ENCODE results near the gene TMEM114. TPM values are rescaled to one million over a fixed set of nuclear protein-coding genes. Genes with fewer than 3 reads are reported as not detected.

Gene TMEM114
- total and polyA plus RNA-seq, 2 experiments from 2014 or later, result not detected

GRCh38 chr16:8614435-8615029 lies 24.2 kb upstream of the TMEM114 start:
- H3K9me2 ChIP-seq (ENCODE audit: insufficient read depth), result no peaks in the 10 kb centered on the region
- peaks cover 6% of the 10 kb centered on the region; the same call in 1 of the 2 replicates for H3K4me1 ChIP-seq (ENCODE audit: insufficient read depth)
- DNase-seq, result no peak
- no peak overlapping the region for H3K4me3 ChIP-seq
- in situ Hi-C loops (cut with MboI), result no loop called here
- no peak for TF ChIP-seq EZH2 (IDR thresholded peaks at IDR 0.05; ENCODE audit: insufficient read depth, poor library complexity, severe bottlenecking)
- no peak for TF ChIP-seq EZH2phosphoT487 (IDR thresholded peaks at IDR 0.05; ENCODE audit: insufficient read depth, low read depth)
- peaks cover 17% of the 10 kb centered on the region; the same call in 1 of the 2 replicates for H3F3A ChIP-seq (ENCODE audit: insufficient read depth)
- 42 to 43% methylated on average over 9 of the region's 9 CpGs for WGBS, 2 experiments (ENCODE audit: low coverage in 1 of 2, low lambda C conversion rate in 2 of 2, missing lambda C conversion rate in 2 of 2)
- H4K20me1 ChIP-seq (ENCODE audit: insufficient read depth), result no peaks in the 10 kb centered on the region
- H2AFZ ChIP-seq, result no peak overlapping the region
- H3K36me3 ChIP-seq (ENCODE audit: low read depth), result no peaks in the 10 kb centered on the region
- no peak overlapping the region for H3K9ac ChIP-seq
- H3K27me3 ChIP-seq (replicated peaks; ENCODE audit: insufficient read depth), result no peaks in the 10 kb centered on the region; the same call in 1 of the 2 replicates
- H3K79me2 ChIP-seq (ENCODE audit: insufficient read depth), result no peaks in the 10 kb centered on the region
- H3K27ac ChIP-seq, result no peak overlapping the region
- H3K4me2 ChIP-seq (ENCODE audit: unreplicated experiment), result no peak overlapping the region
- H3K9me3 ChIP-seq (ENCODE audit: low read depth), result no peaks in the 10 kb centered on the region

- no peak overlapping the region for H2AFZ ChIP-seq
- H3K9ac ChIP-seq, result no peak overlapping the region
- H3K36me3 ChIP-seq (ENCODE audit: low read depth), result no peaks in the 10 kb centered on the region
- TF ChIP-seq EZH2 (IDR thresholded peaks at IDR 0.05; ENCODE audit: insufficient read depth, poor library complexity, severe bottlenecking), result no peak
- TF ChIP-seq EZH2phosphoT487 (IDR thresholded peaks at IDR 0.05; ENCODE audit: insufficient read depth, low read depth), result no peak
- no peaks in the 10 kb centered on the region for H4K20me1 ChIP-seq (ENCODE audit: insufficient read depth)
- H3K4me3 ChIP-seq, result no peak overlapping the region
- H3F3A ChIP-seq (ENCODE audit: insufficient read depth), result peaks cover 8% of the 10 kb centered on the region; the same call in 1 of the 2 replicates
- no peak overlapping the region for H3K4me2 ChIP-seq (ENCODE audit: unreplicated experiment)
- no peaks in the 10 kb centered on the region for H3K79me2 ChIP-seq (ENCODE audit: insufficient read depth)
- in situ Hi-C loops (cut with MboI), result no loop called here
- 85 to 95% methylated on average over 1 of the region's 1 CpG for WGBS, 2 experiments (ENCODE audit: low coverage in 1 of 2, low lambda C conversion rate in 2 of 2, missing lambda C conversion rate in 2 of 2)
- no peak overlapping the region for H3K27ac ChIP-seq
- H3K4me1 ChIP-seq (ENCODE audit: insufficient read depth), result no peaks in the 10 kb centered on the region
- H3K9me2 ChIP-seq (ENCODE audit: insufficient read depth), result no peaks in the 10 kb centered on the region
- DNase-seq, result peak; percentile 40
- H3K27me3 ChIP-seq (replicated peaks; ENCODE audit: insufficient read depth), result no peaks in the 10 kb centered on the region; the same call in 1 of the 2 replicates
- no peaks in the 10 kb centered on the region for H3K9me3 ChIP-seq (ENCODE audit: low read depth)
Observed at GRCh38 chr16:8611886-8612600, 21.7 kb upstream of the TMEM114 start.

- Histone ChIP-seq H3K9ac (no peak overlapping the region), H3K27ac (no peak overlapping the region), H2AFZ (no peak overlapping the region), H3K9me3 (ENCODE audit: low read depth) (no peaks in the 10 kb centered on the region), H3K36me3 (ENCODE audit: low read depth) (no peaks in the 10 kb centered on the region), H3K4me3 (no peak overlapping the region), H3K4me2 (ENCODE audit: unreplicated experiment) (no peak overlapping the region), H3K4me1 (ENCODE audit: insufficient read depth) (no peaks in the 10 kb centered on the region), H4K20me1 (ENCODE audit: insufficient read depth) (no peaks in the 10 kb centered on the region), H3F3A (ENCODE audit: insufficient read depth) (peaks cover 8% of the 10 kb centered on the region; the same call in 1 of the 2 replicates), H3K27me3 (replicated peaks; ENCODE audit: insufficient read depth) (no peaks in the 10 kb centered on the region; the same call in 1 of the 2 replicates), H3K79me2 (ENCODE audit: insufficient read depth) (no peaks in the 10 kb centered on the region), H3K9me2 (ENCODE audit: insufficient read depth) (no peaks in the 10 kb centered on the region)
- DNase-seq, result no peak
- no peak for TF ChIP-seq EZH2 (IDR thresholded peaks at IDR 0.05; ENCODE audit: insufficient read depth, poor library complexity, severe bottlenecking)
- TF ChIP-seq EZH2phosphoT487 (IDR thresholded peaks at IDR 0.05; ENCODE audit: insufficient read depth, low read depth), result no peak
- WGBS, 2 experiments (ENCODE audit: low coverage in 1 of 2, low lambda C conversion rate in 2 of 2, missing lambda C conversion rate in 2 of 2), result 47 to 54% methylated on average over 4 of the region's 4 CpGs
- in situ Hi-C loops (cut with MboI), result no loop called here
Observed at GRCh38 chr16:8611122-8611521, 20.8 kb upstream of the TMEM114 start.

GRCh38 chr16:8607214-8607613 lies 16.9 kb upstream of the TMEM114 start:
- no peaks in the 10 kb centered on the region for H3K36me3 ChIP-seq (ENCODE audit: low read depth)
- no peaks in the 10 kb centered on the region for H3K79me2 ChIP-seq (ENCODE audit: insufficient read depth)
- H2AFZ ChIP-seq, result no peak overlapping the region
- H3K27me3 ChIP-seq (replicated peaks; ENCODE audit: insufficient read depth), result peaks cover 6% of the 10 kb centered on the region; the same call in 1 of the 2 replicates
- H3K4me3 ChIP-seq, result no peak overlapping the region
- peaks cover 7% of the 10 kb centered on the region; the same call in 1 of the 2 replicates for H3F3A ChIP-seq (ENCODE audit: insufficient read depth)
- H3K9me2 ChIP-seq (ENCODE audit: insufficient read depth), result no peaks in the 10 kb centered on the region
- H4K20me1 ChIP-seq (ENCODE audit: insufficient read depth), result no peaks in the 10 kb centered on the region
- H3K4me1 ChIP-seq (ENCODE audit: insufficient read depth), result no peaks in the 10 kb centered on the region
- no peak for TF ChIP-seq EZH2phosphoT487 (IDR thresholded peaks at IDR 0.05; ENCODE audit: insufficient read depth, low read depth)
- TF ChIP-seq EZH2 (IDR thresholded peaks at IDR 0.05; ENCODE audit: insufficient read depth, poor library complexity, severe bottlenecking), result no peak
- no peak for DNase-seq
- WGBS, 2 experiments (ENCODE audit: low coverage in 1 of 2, low lambda C conversion rate in 2 of 2, missing lambda C conversion rate in 2 of 2), result 23 to 24% methylated on average over 7 to 9 of the region's 9 CpGs
- H3K9ac ChIP-seq, result no peak overlapping the region
- in situ Hi-C loops (cut with MboI), result no loop called here
- H3K4me2 ChIP-seq (ENCODE audit: unreplicated experiment), result no peak overlapping the region
- H3K9me3 ChIP-seq (ENCODE audit: low read depth), result no peaks in the 10 kb centered on the region
- no peak overlapping the region for H3K27ac ChIP-seq
